OCI-LY1 (cell line): ENCODE data around the gene GGN.

ENCODE experiments used
- H2AFZ ChIP-seq: fragments of 200-600 bp; sonication (generic), shearing (Covaris generic); 2 replicates; pipeline ENCODE4 v1.6.0; 2014; ENCODE audit warnings: antibody characterized with exemption, mild to moderate bottlenecking, low read length
- H3F3A ChIP-seq: fragments of 200-600 bp; sonication (generic), shearing (Covaris generic); 2 replicates; pipeline ENCODE4 v1.6.0; 2014; ENCODE audit warnings: mild to moderate bottlenecking, antibody characterized with exemption, low read length, moderate library complexity; ENCODE audit not compliant: insufficient read depth
- H3K27ac ChIP-seq: fragments of 200-600 bp; sonication (generic); 2 replicates; pipeline ENCODE4 v1.5.1; 2014; ENCODE audit warnings: low read length, mixed run types, mild to moderate bottlenecking, low read depth; ENCODE audit not compliant: poor library complexity, severe bottlenecking
- H3K27me3 ChIP-seq: fragments of 200-600 bp; sonication (generic); 2 replicates; pipeline ENCODE4 v1.6.0; 2014; ENCODE audit warnings: antibody characterized with exemption, mild to moderate bottlenecking, low read length, moderate library complexity; ENCODE audit not compliant: insufficient read depth
- H3K36me3 ChIP-seq: fragments of 200-600 bp; sonication (generic); 2 replicates; pipeline ENCODE4 v1.6.1; 2014; ENCODE audit warnings: mild to moderate bottlenecking, antibody characterized with exemption, low read length, moderate library complexity, mixed read lengths; ENCODE audit not compliant: insufficient read depth
- H3K4me1 ChIP-seq: fragments of 200-600 bp; sonication (generic); 2 replicates; pipeline ENCODE4 v1.5.1; 2014; ENCODE audit warnings: mild to moderate bottlenecking, low read length, moderate library complexity; ENCODE audit not compliant: insufficient read depth, severe bottlenecking
- H3K4me2 ChIP-seq: fragments of 200-600 bp; sonication (generic), shearing (Covaris generic); 2 replicates; pipeline ENCODE4 v1.6.1; 2014; ENCODE audit warnings: low read length
- H3K4me3 ChIP-seq: fragments of 200-600 bp; sonication (generic); 2 replicates; pipeline ENCODE4 v1.5.1; 2014; ENCODE audit warnings: low read length, low read depth, mild to moderate bottlenecking, mixed read lengths; ENCODE audit not compliant: poor library complexity, severe bottlenecking
- H3K79me2 ChIP-seq: fragments of 200-600 bp; shearing (Covaris generic); 2 replicates; pipeline ENCODE4 v1.6.1; 2016; ENCODE audit warnings: mixed run types, low read length, mixed read lengths; ENCODE audit not compliant: insufficient read depth
- H3K9ac ChIP-seq: fragments of 200-600 bp; sonication (generic), shearing (Covaris generic); 2 replicates; pipeline ENCODE4 v1.6.1; 2014; ENCODE audit warnings: mild to moderate bottlenecking, low read length, mixed read lengths
- H3K9me2 ChIP-seq: fragments of 200-600 bp; sonication (generic), shearing (Covaris generic); 2 replicates; pipeline ENCODE4 v1.6.1; 2014; ENCODE audit warnings: low read depth, mild to moderate bottlenecking, low read length, mixed read lengths
- H3K9me3 ChIP-seq: fragments of 200-600 bp; shearing (Covaris generic); 2 replicates; pipeline ENCODE4 v1.6.1; 2014; ENCODE audit warnings: low read length, mixed read lengths
- H4K20me1 ChIP-seq: fragments of 200-600 bp; sonication (generic), shearing (Covaris generic); 2 replicates; pipeline ENCODE4 v1.6.0; 2016; ENCODE audit warnings: mild to moderate bottlenecking, low read length; ENCODE audit not compliant: insufficient read depth
- CTCF ChIP-seq: fragments of 200-600 bp; sonication (generic), shearing (Covaris generic); IDR thresholded peaks from 2 replicates; pipeline ENCODE4 v1.5.1; 2017; ENCODE audit warnings: mild to moderate bottlenecking, antibody characterized with exemption, low read length, moderate library complexity, mixed read lengths
- EZH2 ChIP-seq: fragments of 200-600 bp; sonication (generic), shearing (Covaris generic); IDR thresholded peaks from 2 replicates; pipeline ENCODE4 v1.8.0; 2017; ENCODE audit warnings: borderline replicate concordance, mixed run types, mild to moderate bottlenecking, antibody characterized with exemption, low read length, moderate library complexity, mixed read lengths

The GGN gene

GRCh38 chr19:38395381-38396114 lies 7.7 kb upstream of the GGN start:
- no peaks in the 10 kb centered on the region for H3F3A ChIP-seq
- no peaks in the 10 kb centered on the region for H3K79me2 ChIP-seq
- no peak overlapping the region for H3K27ac ChIP-seq
- no peaks in the 10 kb centered on the region for H3K9me2 ChIP-seq
- H3K4me2 ChIP-seq: no peak overlapping the region
- no peak overlapping the region for H2AFZ ChIP-seq
- no peaks in the 10 kb centered on the region for H3K4me1 ChIP-seq
- H3K36me3 ChIP-seq: no peaks in the 10 kb centered on the region
- H3K9me3 ChIP-seq: no peaks in the 10 kb centered on the region
- H4K20me1 ChIP-seq: no peaks in the 10 kb centered on the region
- H3K9ac ChIP-seq: no peak overlapping the region
- no peaks in the 10 kb centered on the region for H3K27me3 ChIP-seq
- no peak overlapping the region for H3K4me3 ChIP-seq
- TF ChIP-seq EZH2 (no peak), CTCF (no peak)

- Histone ChIP-seq H3K4me1 (no peaks in the 10 kb centered on the region), H2AFZ (no peak overlapping the region), H3K27me3 (no peaks in the 10 kb centered on the region), H4K20me1 (no peaks in the 10 kb centered on the region), H3K4me3 (no peak overlapping the region), H3K27ac (no peak overlapping the region), H3F3A (no peaks in the 10 kb centered on the region), H3K79me2 (no peaks in the 10 kb centered on the region), H3K9ac (no peak overlapping the region), H3K9me3 (no peaks in the 10 kb centered on the region), H3K9me2 (no peaks in the 10 kb centered on the region), H3K36me3 (no peaks in the 10 kb centered on the region), H3K4me2 (no peak overlapping the region)
- TF ChIP-seq EZH2 (no peak), CTCF (no peak)
Observed at GRCh38 chr19:38394488-38394887, 6.7 kb upstream of the GGN start.

- TF ChIP-seq EZH2 (no peak), CTCF (no peak)
- H3K4me2 ChIP-seq: no peak overlapping the region
- H3K9me3 ChIP-seq: no peaks in the 10 kb centered on the region
- no peaks in the 10 kb centered on the region for H3K36me3 ChIP-seq
- H2AFZ ChIP-seq: no peak overlapping the region
- no peak overlapping the region for H3K27ac ChIP-seq
- H3F3A ChIP-seq: no peaks in the 10 kb centered on the region
- no peak overlapping the region for H3K4me3 ChIP-seq
- H3K4me1 ChIP-seq: peaks cover 11% of the 10 kb centered on the region
- H4K20me1 ChIP-seq: no peaks in the 10 kb centered on the region
- H3K9ac ChIP-seq: no peak overlapping the region
- no peaks in the 10 kb centered on the region for H3K27me3 ChIP-seq
- H3K79me2 ChIP-seq: no peaks in the 10 kb centered on the region
- H3K9me2 ChIP-seq: no peaks in the 10 kb centered on the region
Observed at GRCh38 chr19:38392707-38393308, 5.0 kb upstream of the GGN start.
